T-helper 22 cell (primary cell): ENCODE measurements around the gene TNS4.

ENCODE experiments used
- DNase-seq: peaks from one replicate; pipeline ENCODE4 v3.0.0-alpha.2; 2020; ENCODE audit warnings: low read depth

Gene TNS4

DNA sequence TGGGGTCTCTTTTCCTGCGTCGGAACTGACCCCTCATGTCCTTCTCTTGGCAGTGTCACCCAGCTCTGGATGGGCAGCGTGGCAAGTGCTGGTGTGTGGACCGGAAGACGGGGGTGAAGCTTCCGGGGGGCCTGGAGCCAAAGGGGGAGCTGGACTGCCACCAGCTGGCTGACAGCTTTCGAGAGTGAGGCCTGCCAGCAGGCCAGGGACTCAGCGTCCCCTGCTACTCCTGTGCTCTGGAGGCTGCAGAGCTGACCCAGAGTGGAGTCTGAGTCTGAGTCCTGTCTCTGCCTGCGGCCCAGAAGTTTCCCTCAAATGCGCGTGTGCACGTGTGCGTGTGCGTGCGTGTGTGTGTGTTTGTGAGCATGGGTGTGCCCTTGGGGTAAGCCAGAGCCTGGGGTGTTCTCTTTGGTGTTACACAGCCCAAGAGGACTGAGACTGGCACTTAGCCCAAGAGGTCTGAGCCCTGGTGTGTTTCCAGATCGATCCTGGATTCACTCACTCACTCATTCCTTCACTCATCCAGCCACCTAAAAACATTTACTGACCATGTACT is 44.9 kb downstream of the TNS4 start:
- no peak for DNase-seq

DNA sequence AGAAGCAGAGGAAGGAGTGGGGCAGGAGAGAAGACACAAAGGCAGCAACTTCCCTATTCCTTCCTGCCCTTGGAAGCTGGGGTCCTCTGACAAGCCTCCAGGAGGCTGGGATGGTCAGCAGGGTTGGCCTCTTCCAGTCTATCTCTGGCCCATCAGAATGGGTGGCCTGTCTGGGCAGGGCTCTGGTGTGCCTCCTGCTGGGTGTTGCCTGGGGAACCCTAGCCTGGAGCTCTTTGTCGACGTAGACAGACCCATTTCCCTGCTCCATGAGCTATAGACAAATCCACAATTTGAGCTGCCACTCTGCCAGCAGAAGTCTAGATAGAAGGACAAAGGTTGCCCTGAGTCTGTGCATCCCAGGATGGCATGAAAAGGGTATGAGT is 46.8 kb downstream of the TNS4 start:
- DNase-seq, result no peak

DNA sequence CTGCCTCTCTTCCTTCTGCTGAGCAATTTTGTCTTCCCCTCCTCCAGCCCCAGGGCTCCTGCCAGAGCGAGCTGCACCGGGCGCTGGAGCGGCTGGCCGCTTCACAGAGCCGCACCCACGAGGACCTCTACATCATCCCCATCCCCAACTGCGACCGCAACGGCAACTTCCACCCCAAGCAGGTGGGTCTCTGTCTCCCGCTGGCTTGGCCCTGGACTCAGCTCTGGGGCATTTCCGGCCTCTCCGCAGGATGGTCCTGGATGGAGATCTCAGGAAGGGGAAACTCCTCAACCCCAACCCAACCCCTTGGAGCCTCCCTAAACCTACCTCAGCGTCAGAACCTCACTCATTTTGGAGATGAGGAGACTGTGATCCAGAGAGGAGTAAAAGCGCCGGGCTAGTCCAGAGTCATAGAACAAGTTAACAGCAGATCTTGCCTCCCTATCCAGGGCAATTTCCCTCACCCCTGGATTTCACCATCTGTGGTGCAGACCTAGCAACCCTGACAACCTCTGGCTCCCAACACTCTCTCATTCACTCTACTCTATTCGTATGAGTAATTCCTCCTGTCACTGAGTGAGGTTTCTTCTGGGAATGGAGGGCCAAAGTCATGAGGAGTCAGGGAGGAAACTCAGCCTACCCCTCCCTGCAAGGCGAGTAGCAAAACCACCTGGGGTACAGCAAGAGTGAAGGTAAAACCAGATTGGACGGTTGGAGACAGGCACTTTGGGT is 47.4 kb downstream of the TNS4 start:
- DNase-seq, result no peak

DNA sequence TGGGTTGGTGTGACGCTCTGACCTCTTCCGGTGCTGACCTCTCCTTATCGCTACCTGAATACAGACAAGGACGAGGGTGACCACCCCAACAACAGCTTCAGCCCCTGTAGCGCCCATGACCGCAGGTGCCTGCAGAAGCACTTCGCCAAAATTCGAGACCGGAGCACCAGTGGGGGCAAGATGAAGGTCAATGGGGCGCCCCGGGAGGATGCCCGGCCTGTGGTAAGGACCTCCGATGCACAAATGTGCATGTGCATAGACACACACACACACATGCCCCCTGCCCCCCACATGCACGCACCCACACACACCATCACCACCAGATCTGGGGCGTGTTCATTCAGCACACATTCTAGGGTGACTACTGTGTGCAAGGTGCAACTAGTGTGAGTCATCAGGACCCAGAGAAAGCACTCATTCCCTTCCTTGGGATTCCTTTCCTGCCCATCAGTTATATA is 48.5 kb downstream of the TNS4 start:
- no peak for DNase-seq

DNA sequence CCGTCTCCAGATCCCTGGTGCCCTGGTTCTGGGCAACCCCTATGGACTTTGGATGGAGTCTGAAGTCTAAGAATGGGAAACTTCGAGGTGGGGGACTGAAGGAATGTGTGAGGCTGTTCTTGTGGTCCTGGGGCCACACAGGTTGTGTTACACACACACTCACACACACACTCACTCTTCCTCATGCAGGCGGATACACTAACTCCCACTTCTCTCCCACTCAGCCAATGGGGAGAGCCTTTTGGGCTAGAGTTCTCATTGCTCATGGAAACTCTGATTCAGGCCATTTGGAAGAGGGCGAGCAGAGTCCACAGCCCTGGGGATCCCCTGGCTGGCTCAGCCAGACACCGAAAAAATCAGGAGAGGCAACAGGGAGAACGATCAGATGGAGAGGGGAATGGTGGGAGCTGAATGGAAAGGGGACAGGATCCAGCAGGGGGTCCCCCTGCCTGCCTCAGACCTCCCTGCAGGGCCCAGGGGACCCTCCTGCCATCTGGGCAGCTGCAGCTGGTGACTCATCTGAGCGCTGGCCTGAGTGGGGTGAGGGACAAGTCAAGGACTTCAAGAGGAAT is 49.1 kb downstream of the TNS4 start:
- no peak for DNase-seq

DNA sequence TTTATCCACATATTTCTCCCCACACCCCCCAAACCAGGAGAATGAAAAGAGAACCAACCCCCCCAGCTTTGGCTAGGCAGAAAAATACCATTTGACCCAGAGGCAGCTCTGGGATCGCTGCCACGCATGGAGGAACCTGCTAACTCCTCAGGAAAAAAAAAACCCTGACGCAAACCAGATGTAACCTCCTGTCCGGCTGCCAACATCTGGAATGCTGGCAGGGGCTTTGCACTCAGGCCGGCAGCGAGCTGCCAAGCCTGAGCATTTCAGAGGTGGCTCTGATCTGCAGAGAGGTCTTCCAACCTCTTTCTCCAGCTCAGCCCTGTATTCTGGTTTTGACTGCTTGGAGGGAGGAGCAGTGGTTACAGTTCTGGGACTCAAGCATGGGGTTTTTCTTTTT is 50.0 kb downstream of the TNS4 start:
- no peak for DNase-seq

DNA sequence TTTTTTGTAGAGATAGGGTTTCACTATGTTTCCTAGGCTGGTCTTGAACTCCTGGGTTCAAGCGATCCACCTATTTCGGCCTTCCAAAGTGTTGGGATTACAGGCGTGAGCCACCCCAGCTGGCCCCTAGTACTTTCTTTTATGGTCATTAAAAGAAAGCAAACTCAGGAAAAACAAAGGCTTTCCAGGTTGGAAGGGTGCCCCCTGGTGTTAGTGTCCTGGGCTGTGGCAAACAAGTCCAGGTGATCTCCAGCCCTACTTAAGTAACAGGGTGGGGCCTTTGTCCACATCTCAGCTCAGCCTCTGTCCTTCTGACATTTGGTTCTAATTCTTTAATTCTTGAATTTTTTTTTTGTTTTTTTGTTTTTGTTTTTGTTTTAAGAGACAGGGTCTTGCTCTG is 51.2 kb downstream of the TNS4 start:
- no peak for DNase-seq

DNA sequence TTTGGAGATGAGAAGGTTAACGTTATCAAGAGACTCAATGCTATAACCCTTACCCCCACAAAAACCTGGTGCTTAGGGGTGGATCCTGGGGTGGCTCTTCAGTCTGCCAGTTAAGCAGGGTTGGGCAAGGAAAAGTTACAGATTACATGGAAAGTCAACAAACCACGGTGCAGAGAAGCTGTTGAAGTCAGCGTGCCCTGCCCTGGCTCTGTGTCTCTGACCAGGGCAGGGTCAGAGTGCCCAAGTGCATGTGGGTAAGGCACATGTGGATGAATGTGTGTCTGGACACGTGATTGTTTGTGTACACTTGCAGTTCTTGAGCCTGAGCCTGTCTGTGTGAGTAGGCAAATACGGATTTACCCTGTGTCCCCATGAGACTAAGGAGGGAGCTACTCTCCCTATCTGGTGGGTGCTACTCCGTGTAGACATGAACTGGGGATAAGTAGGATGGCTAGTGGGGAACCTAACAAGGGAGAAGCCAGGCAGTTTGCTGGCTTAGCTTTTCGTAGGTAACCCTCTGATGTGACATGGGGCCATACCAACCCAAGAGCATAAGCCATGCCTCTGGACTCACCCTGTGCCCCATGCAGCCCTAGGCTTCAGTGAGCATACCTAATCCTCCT is 52.7 kb downstream of the TNS4 start:
- no peak for DNase-seq

DNA sequence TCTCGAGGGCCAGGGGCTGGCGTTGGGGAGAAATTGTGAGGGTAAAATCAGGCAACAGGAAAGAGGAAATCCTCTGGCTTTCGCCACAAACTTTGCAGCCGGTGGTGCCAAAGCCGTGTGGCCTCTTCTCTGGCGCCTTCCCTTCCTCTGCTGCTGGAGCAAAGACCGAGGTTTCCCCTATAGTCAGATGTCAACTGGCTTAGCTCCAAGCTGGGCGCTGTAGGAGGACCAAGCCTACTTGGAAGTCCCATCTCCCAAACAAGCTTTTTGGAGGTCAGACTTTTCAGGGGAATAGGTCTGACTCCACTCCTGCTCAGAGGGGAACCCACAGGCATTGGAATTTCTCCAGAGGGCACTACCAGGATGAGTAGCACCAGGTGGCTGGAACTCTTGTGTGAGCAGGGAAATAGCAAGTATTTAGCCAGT is 53.2 kb downstream of the TNS4 start:
- no peak for DNase-seq

DNA sequence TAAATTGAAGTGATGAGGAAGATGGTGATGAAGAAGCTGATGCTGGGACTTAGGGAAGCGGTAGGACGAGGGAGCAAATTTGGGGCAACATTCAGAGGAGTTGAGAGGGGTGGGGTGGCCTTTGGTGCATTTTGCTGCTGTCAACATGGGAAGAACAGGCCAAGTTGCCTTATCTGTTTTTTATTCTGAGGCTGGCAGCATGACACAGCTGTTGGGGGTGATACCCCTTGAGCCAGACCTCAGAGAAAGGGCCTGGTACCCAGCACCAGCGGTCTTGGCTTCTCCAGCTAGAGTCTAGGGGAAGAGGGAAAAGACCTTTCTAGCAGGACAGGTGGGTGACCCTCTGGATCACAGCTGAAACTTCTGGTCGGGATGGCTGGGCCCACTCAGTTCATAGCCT is 53.6 kb downstream of the TNS4 start:
- no peak for DNase-seq

DNA sequence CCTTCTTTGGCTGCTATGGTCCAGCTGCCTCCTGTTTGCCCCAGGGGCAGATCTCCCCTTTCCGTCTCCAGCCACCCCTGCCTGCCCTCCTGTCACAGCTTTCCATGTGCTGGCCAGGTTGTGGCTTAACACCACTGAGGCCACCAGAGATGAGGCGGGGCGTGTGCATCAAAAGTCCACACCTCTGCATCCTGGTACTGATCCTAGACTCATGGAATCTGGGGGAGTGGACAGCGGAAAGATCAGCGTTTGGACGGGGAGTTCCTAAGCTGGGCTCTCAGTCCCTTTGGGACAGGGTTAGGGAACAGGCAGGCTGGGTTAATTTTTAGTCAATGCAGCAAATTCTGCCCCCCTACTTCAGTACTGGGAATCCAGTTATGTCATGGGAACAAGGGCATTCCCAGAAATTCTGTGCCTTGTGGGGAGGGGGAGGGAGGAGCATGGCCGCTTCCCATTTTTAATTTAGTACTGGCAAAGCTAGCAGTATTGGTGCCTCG is 54.2 kb downstream of the TNS4 start:
- DNase-seq, result no peak

DNA sequence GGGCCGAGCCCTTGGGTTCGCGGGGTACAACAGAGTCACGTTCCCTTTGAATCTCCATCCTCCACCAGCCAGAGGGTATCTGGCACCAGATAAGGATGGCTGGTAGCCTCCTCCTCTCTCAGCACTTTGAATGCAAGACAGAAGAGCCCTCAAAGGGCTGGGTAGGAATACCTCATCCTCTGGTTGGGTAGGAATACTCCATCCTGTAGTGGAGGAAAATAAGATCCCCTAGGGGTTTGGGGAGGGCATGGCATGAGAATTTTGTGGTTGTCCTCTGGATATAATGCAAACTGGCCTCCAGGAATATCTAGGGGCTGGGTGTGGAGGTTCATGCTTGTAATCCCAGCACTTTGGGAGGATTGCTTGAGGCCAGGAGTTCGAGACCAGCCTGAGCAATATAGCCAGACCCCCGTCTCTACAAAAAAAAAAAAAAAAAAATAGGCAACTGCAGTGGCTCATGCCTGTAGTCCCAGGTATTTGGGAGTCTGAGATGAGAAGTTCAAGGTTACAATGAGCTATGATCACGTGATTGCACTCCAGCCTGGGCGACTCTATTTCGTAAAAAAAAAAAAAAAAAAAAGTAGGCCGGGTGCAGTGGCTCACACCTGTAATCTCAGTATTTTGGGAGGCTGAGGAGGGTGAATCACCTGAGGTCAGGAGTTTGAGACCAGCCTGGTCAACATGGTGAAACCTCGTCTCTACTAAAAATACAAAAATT is 55.5 kb downstream of the TNS4 start:
- DNase-seq, result no peak

DNA sequence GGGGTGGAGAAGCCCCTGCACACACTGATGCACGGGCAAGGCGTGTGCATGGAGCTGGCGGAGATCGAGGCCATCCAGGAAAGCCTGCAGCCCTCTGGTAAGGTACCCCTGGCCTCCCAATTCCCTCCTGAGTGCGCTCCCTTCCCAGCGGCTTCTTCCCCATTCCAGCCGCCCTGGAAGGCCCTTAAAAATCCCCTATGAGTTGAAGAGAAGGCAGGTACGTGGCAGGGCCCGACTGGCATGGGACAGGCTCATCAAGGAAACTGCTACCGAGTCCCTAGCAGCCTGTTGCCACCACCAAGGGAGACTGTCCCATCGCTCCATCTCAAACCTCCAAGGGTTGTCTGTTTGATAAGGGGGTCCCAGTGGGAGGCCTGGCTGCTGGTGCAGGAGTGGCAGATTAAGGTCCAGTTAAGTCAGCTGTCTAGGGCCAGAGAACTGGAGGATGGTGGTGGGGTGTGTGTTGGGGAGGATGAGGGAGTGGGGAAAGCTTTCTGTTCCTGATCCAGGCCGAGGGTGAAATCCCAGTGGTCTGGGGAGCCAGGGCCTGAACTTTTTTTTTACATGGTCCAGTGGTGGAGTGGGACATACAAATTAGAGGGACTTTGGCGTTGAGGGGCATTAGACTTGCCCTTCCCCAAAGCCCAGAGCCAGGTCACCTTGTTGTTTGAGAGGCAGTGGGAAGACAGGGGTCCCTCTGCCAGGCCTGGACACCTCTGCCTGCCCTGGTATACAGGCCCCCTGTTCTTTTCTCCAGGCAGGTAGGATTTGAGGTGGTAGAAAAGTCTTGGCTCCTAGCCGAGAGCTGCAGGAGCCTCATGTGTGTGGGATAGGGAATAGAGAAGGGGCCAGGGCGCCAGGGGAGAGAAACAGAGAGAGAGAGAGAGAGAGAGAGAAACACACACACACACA is 57.2 kb downstream of the TNS4 start:
- DNase-seq, result no peak

DNA sequence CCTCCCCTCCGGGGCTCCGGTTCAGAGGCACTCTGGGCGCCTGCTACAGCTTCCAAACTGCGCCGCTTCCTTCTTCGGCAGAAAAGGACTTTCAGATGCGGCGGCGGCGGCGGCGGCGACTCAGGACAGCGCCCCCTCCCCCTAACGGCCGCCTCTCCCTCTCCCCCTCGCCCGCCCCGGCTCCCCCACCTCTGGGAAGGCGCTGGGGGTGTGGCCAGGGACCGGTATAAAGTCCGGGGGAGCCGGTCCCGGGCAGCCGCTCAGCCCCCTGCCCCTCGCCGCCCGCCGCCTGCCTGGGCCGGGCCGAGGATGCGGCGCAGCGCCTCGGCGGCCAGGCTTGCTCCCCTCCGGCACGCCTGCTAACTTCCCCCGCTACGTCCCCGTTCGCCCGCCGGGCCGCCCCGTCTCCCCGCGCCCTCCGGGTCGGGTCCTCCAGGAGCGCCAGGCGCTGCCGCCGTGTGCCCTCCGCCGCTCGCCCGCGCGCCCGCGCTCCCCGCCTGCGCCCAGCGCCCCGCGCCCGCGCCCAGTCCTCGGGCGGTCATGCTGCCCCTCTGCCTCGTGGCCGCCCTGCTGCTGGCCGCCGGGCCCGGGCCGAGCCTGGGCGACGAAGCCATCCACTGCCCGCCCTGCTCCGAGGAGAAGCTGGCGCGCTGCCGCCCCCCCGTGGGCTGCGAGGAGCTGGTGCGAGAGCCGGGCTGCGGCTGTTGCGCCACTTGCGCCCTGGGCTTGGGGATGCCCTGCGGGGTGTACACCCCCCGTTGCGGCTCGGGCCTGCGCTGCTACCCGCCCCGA is 58.0 kb downstream of the TNS4 start, which contains the start of gene IGFBP4:
Gene IGFBP4 (plus strand): TSS at position 255 of the 792 bp plus-strand sequence. CDS start 286 bp downstream, at position 541.
- DNase-seq, result peak; percentile 30

DNA sequence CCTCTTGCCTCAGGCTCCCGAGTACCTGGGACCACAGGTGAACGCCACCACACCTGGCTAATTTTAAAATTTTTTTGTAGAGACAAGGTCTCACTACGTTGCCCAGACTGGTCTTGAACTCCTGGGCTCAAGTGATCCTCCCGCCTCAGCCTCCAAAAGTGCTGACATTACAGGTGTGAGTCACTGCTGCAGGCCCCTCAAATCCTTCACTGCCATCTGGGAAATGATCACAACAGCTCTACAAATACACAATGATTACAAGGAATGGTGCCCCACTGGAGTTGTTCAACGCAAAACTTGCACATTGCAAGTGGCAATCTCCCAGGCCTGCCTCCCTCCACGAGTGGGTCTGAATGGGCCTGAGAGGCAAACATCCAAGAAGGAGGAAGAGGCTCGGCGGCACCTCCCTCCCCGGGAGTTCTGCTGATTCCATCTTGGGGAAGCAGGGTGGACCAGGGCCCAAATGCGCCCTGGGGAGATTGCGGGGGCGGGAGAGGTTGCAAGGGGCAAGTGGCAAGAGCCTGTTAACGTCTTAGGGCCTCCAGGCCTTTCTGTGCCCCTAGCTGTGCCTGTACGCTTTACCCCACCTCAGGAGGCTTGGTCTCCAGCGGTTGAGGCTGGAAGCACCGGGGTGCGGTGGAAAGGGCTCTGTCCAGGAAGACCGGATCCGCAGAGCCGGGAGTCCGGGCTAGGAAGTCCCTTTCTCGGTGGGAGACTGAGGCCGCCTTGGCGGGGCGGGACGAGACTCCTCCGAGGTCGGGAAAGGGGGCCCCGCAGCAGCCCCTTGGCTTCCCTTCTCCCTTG is 58.8 kb downstream of the TNS4 start:
- DNase-seq, result no peak

DNA sequence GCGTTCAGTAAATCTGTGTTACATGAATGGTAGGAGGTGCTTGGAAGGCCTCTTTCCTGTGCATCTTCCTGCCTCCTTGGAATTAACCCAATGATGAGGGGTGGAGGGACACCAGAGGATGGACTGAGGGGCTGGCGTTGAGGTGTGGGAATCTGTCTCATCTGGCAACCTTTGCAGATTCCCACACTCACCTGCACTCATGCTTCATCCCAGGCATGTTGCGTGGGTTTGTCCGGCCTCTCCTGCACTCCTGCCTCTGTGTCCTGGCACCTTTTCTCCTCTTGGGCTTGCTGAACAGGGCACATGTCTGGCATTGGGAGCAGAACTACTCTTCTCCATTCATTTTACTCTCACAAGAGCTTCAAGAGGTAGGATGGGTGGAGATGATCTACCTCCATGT is 61.3 kb downstream of the TNS4 start:
- no peak for DNase-seq

DNA sequence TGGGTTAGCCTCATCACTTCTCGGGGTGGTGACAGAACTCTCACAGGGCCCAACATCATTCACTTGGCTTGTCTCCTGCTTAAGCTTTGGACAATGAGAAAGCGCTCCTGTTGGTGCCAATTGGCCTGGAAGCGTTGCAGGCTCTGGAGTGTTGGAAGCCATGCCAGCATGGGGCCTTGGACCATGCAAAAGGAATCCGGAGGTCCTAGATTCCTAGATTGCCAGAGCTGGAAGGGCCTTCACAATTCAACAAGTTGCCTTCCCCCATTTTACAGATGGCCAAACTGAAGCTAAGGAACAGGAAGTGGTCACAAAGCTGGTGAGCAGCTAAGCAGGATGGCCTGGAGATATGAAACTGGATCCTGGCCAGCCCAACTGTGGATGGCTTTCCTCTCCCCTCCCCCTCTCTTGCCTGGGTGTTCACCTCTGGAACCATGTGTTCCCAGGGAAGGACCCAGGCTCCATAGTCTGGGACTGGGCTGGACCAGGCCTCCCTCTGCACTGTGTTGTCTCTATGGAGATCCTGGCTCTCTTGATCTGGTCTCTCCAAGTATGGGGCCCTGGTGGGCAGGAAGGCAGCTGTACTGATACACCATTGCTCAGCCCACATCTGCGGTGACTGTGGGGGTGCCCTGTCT is 64.2 kb downstream of the TNS4 start:
- DNase-seq, result no peak

DNA sequence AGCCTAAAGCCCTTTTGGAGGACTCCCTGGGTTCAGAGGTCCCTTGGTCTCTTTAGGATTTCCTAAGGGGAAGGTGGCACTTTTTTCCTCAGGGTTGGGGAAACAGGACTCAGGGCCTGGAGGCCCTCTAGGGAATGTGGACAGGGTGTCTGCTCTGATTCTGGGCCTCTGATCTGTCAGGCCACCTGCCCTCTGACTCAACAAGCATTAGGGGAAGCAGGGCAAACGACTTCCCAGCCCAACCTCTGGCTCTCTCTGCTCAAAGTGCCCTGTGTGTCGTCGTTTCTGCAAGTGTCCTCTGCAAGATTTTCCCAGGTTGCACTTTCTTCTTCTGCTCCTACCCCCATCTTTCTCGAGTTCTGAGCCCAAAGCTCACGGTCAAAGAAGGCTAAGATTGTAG is 64.8 kb downstream of the TNS4 start:
- no peak for DNase-seq
